HG02970 (cell line): ENCODE data around the gene HCN1.
A peak's percentile ranks its signal among the peaks of the same experiment; 100 is the strongest.

Source experiments
- ATAC-seq: cut with Tn5 transposase; IDR thresholded peaks from one replicate; pipeline ENCODE4 v1.9.1; 2021; ENCODE audit warnings: mild to moderate bottlenecking, moderate library complexity, moderate number of reproducible peaks; ENCODE audit not compliant: unreplicated experiment, low FRiP score

HCN1 gene

GRCh38 chr5:45696206-45696836 lies at the start of gene HCN1:
TSS of gene HCN1 (minus strand) at chr5:45696380.
- ATAC-seq: peak; percentile 62

- no peak for ATAC-seq
Measured at GRCh38 chr5:45741110-45741509, 44.9 kb upstream of the HCN1 start.

- no peak for ATAC-seq
Measured at GRCh38 chr5:45737153-45737552, 41.0 kb upstream of the HCN1 start.

GRCh38 chr5:45725537-45725936 lies 29.4 kb upstream of the HCN1 start:
- no peak for ATAC-seq

GRCh38 chr5:45697201-45697600 lies 1.0 kb upstream of the HCN1 start:
- ATAC-seq: no peak

- peak; percentile 13 for ATAC-seq
Measured at GRCh38 chr5:45695804-45696156, 400 bp downstream of the HCN1 start.

- ATAC-seq: no peak
Measured at GRCh38 chr5:45694971-45695803, 993 bp downstream of the HCN1 start.

- no peak for ATAC-seq
Measured at GRCh38 chr5:45694255-45694814, 1.8 kb downstream of the HCN1 start.

GRCh38 chr5:45692481-45692880 lies 3.7 kb downstream of the HCN1 start:
- no peak for ATAC-seq

- no peak for ATAC-seq
Measured at GRCh38 chr5:45691656-45692055, 4.5 kb downstream of the HCN1 start.

GRCh38 chr5:45687701-45688100 lies 8.5 kb downstream of the HCN1 start:
- no peak for ATAC-seq

- no peak for ATAC-seq
Measured at GRCh38 chr5:45686620-45687019, 9.6 kb downstream of the HCN1 start.

- ATAC-seq: no peak
Measured at GRCh38 chr5:45684118-45684517, 12.1 kb downstream of the HCN1 start.

- no peak for ATAC-seq
Measured at GRCh38 chr5:45680950-45681349, 15.2 kb downstream of the HCN1 start.

GRCh38 chr5:45677524-45677923 lies 18.7 kb downstream of the HCN1 start:
- no peak for ATAC-seq

- ATAC-seq: no peak
Measured at GRCh38 chr5:45672271-45672670, 23.9 kb downstream of the HCN1 start.

- ATAC-seq: no peak
Measured at GRCh38 chr5:45648744-45649143, 47.4 kb downstream of the HCN1 start.

- no peak for ATAC-seq
Measured at GRCh38 chr5:45643056-45643455, 53.1 kb downstream of the HCN1 start.

GRCh38 chr5:45642370-45642769 lies 53.8 kb downstream of the HCN1 start:
- no peak for ATAC-seq

- no peak for ATAC-seq
Measured at GRCh38 chr5:45639040-45639439, 57.1 kb downstream of the HCN1 start.

- no peak for ATAC-seq
Measured at GRCh38 chr5:45627076-45627656, 69.0 kb downstream of the HCN1 start.
